HG03469 (cell line): ENCODE results near the gene GOLGA7B.
"Not testable (repeated sequence)": the region's sequence is repeated elsewhere in the genome, so short reads cannot be mapped to it uniquely, and the experiment has no call there.

Source experiments
- ATAC-seq: cut with Tn5 transposase; IDR thresholded peaks from one replicate; pipeline ENCODE4 v1.9.1; 2021; ENCODE audit warnings: mild to moderate bottlenecking, moderate library complexity, moderate number of reproducible peaks; ENCODE audit not compliant: unreplicated experiment

The GOLGA7B gene

DNA sequence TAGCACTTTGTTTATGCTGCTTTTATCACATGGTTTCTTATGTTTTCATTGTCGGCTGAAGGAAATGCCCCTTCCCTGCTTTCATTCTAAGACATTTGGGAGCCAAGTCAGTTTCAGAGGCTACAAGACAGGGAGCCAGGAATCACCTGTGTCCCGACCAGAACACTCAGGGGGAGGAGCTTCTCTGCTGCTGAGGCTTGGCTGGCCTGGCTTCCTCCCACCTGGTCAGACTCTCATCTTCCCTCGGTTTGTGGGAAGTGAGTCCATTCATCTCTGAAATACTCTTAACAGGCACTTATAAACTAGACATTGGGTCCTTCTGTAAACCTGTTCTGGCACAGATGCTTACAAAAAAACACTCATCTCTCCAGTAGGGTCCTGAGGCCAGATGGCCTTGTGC lies 19.6 kb upstream of the GOLGA7B start:
- no peak for ATAC-seq

GRCh38 chr10:97831259-97831658 lies 18.4 kb upstream of the GOLGA7B start:
- ATAC-seq: no peak

- ATAC-seq: no peak
Observed at GRCh38 chr10:97836446-97836845, 13.2 kb upstream of the GOLGA7B start.

GRCh38 chr10:97838091-97838490 lies 11.6 kb upstream of the GOLGA7B start:
- no peak for ATAC-seq

DNA sequence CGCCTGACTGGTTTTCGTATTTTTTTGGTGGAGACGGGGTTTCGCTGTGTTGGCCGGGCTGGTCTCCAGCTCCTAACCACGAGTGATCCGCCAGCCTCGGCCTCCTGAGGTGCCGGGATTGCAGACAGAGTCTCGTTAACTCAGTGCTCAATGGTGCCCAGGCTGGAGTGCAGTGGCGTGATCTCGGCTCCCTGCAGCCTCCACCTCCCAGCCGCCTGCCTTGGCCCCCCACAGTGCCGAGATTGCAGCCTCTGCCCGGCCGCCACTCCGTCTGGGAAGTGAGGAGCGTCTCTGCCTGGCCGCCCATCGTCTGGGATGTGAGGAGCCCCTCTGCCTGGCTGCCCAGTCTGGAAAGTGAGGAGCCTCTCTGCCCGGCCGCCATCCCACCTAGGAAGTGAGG lies 8.5 kb upstream of the GOLGA7B start:
- not testable (repeated sequence) for ATAC-seq

GRCh38 chr10:97842114-97842513 lies 7.5 kb upstream of the GOLGA7B start:
- ATAC-seq: not testable (repeated sequence)

DNA sequence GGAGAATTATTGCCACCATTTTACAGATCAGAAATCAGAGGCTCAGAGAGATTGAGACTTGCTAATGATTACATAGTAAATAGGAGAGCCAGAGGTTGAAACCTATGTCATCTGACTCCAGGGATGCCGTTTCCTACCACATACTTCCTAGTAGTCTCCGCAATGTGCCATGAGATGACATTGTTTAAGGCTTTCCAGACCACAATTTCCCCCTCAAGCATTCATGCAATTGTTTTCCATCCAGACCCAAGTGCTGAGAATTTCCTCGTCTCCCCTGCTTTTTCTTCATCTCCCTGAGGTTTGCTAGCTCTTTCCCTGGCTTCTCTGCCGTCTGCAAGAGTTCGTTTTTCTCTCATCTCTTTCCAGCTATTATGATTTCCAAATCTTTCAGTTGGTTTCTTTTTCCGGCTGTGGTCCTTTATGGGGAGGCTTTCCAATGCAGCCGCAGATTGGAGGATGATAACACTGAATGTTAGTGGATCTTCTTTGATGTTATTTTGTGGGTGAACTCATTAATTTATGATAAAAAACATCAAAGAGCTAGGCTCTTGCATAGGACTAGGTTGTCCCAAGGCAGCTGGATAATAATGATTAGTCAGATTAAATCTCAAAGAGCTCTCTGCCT lies 6.9 kb upstream of the GOLGA7B start:
- no peak for ATAC-seq

DNA sequence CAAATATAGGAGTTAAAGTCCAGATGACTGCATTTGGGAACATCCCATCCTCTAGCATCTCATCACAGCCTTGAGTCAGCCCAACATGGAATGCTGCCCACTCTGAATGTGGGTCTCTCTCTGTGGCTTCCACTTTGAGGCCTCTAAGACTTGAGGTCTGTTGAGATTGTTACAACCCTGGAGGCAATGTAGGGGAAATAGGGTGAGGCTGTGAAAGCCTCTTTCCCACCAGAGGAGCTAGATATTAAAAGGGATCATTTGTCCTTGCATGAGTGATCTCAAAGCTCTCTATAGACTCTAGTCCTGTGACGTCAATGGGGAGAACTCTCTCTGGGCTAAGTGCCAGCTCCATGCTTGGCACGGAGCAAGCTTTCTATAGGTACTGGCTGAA lies 6.4 kb upstream of the GOLGA7B start:
- ATAC-seq: no peak

DNA sequence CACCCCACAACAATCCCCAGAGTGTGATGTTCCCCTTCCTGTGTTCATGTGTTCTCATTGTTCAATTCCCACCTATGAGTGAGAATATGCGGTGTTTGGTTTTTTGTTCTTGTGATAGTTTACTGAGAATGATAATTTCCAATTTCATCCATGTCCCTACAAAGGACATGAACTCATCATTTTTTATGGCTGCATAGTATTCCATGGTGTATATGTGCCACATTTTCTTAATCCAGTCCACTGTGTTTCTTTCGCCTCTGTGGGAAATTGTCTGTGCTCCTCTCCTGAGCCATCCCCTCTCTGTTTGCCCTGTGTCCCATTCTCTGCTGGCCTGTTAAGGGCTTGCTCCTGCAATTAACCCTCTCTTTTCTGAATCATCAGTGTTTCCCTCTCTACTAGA lies 5.7 kb upstream of the GOLGA7B start:
- ATAC-seq: not testable (repeated sequence)

- no peak for ATAC-seq
Observed at GRCh38 chr10:97844678-97845077, 5.0 kb upstream of the GOLGA7B start.

- ATAC-seq: no peak
Observed at GRCh38 chr10:97849103-97849686, 448 bp upstream of the GOLGA7B start.

GRCh38 chr10:97850446-97850845 lies 803 bp downstream of the GOLGA7B start:
- no peak for ATAC-seq

GRCh38 chr10:97851341-97852001 lies 1.8 kb downstream of the GOLGA7B start:
- no peak for ATAC-seq

DNA sequence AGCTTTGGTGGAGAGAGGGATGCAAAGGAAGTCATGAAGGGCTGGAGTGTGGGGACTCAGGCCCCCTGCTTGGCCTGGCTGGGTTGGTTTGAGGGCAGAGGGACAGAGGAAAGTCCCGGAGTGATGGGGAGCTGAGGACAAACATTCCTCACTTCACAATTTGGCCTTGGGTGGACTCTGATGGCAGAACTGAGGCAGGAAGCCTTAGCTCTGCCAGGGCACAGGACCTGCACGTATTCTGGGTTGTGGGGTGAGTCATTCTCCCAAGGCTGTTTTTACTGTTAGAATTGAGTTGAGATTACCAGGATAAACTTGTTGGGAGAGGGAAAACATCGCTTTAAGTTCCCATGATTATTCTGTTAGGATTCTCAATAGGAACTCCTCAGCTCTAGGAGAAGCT lies 2.6 kb downstream of the GOLGA7B start:
- ATAC-seq: no peak

- no peak for ATAC-seq
Observed at GRCh38 chr10:97852840-97853405, 3.3 kb downstream of the GOLGA7B start.

GRCh38 chr10:97854743-97855142 lies 5.1 kb downstream of the GOLGA7B start:
- ATAC-seq: no peak

DNA sequence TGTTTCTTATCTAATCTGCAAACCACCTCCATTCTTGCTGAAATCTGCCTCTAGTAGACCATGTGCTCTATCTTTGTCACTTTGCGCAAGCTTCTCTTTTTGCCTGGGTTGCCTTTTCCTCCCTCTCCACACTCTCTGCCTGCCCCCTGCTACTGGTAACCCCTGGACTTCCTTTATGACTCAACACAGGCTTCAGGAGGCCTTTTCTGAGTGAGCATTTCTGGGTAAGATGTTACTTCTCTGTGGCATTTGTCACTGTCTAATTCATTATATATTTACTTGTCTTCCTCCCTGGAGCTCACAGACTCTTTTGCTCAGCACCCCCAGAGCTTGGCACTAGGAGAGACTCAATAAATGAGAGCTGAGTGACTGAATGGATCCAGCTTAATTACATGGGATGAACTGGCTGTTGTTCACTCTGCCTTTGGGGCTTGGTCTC lies 8.4 kb downstream of the GOLGA7B start:
- no peak for ATAC-seq

- ATAC-seq: no peak
Observed at GRCh38 chr10:97861097-97861750, 11.6 kb downstream of the GOLGA7B start.

- ATAC-seq: no peak
Observed at GRCh38 chr10:97861924-97862323, 12.3 kb downstream of the GOLGA7B start.

DNA sequence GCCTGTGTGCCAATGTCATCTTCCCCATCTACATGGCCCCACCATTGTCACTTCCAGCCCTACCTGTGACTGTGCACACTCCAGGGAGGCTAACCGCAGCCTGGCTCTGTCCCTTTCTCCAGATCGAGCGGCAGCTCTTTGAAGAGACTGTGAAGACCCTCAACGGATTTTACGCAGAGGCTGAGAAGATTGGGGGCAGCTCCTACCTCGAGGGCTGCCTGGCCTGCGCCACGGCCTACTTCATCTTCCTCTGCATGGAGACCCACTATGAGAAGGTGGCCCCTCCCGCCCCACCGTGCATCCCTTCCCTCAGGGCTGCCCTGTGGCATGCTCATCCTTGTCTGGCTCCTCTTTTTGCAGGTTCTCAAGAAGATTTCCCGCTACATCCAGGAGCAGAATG lies 14.2 kb downstream of the GOLGA7B start:
- no peak for ATAC-seq

DNA sequence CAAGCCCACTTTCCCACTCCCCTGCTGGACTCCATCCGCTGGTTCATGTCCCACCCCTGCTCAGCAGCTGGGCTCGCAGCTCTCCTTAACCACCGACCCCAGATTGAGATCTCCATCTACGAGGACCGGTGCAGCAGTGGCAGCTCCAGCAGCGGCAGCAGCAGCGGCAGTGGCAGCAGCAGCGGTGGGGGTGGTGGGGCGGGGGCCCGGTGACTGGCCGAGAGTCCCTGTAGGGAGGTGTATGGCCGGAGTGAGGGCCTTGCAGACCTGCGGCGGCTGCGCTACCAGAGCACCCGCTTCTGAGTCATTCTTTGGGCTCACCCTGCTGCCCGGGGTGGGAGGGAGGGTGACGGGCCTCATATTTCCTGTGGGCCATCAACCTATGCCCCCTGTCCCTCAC lies 15.8 kb downstream of the GOLGA7B start:
- ATAC-seq: no peak
